HG03432 (cell line): Measurements from ENCODE around the gene PLA2G4D.

Experiments
- ATAC-seq: cut with Tn5 transposase; IDR thresholded peaks from one replicate; pipeline ENCODE4 v1.9.1; 2021; ENCODE audit warnings: mild to moderate bottlenecking, moderate library complexity; ENCODE audit not compliant: unreplicated experiment

The PLA2G4D gene

GRCh38 chr15:42128476-42128875 is 34.1 kb upstream of the PLA2G4D start:
- no peak for ATAC-seq

GRCh38 chr15:42123546-42123945 is 29.2 kb upstream of the PLA2G4D start:
- no peak for ATAC-seq

- ATAC-seq, result no peak
These were observed 27.3 kb upstream of the PLA2G4D start for GRCh38 chr15:42121682-42122081.

GRCh38 chr15:42121021-42121420 is 26.7 kb upstream of the PLA2G4D start:
- no peak for ATAC-seq

- no peak for ATAC-seq
These were observed 25.9 kb upstream of the PLA2G4D start for GRCh38 chr15:42120285-42120684.

- no peak for ATAC-seq
These were observed 25.0 kb upstream of the PLA2G4D start for GRCh38 chr15:42119446-42119760.

GRCh38 chr15:42118650-42119445 is 24.5 kb upstream of the PLA2G4D start:
- no peak for ATAC-seq

GRCh38 chr15:42111924-42112323 is 17.6 kb upstream of the PLA2G4D start:
- no peak for ATAC-seq

GRCh38 chr15:42110367-42110766 is 16.0 kb upstream of the PLA2G4D start:
- ATAC-seq, result no peak

GRCh38 chr15:42108806-42109205 is 14.4 kb upstream of the PLA2G4D start:
- no peak for ATAC-seq

GRCh38 chr15:42108189-42108588 is 13.8 kb upstream of the PLA2G4D start:
- ATAC-seq, result no peak

- no peak for ATAC-seq
These were observed 13.1 kb upstream of the PLA2G4D start for GRCh38 chr15:42107473-42107872.

GRCh38 chr15:42106288-42106687 is 11.9 kb upstream of the PLA2G4D start:
- ATAC-seq, result no peak

GRCh38 chr15:42104095-42104891 is 9.9 kb upstream of the PLA2G4D start:
- no peak for ATAC-seq

- ATAC-seq, result no peak
These were observed 8.4 kb upstream of the PLA2G4D start for GRCh38 chr15:42102646-42103235.

GRCh38 chr15:42101861-42102260 is 7.5 kb upstream of the PLA2G4D start:
- ATAC-seq, result no peak

GRCh38 chr15:42100021-42100800 is 5.8 kb upstream of the PLA2G4D start:
- ATAC-seq, result no peak

GRCh38 chr15:42097018-42097417 is 2.7 kb upstream of the PLA2G4D start:
- no peak for ATAC-seq

- no peak for ATAC-seq
These were observed 396 bp downstream of the PLA2G4D start for GRCh38 chr15:42093966-42094365.

- no peak for ATAC-seq
These were observed 1.7 kb downstream of the PLA2G4D start for GRCh38 chr15:42092398-42093318.
